A549 (cell line): ENCODE results near the gene THADA. TPM values are rescaled to one million over a fixed set of nuclear protein-coding genes. Genes with fewer than 3 reads are reported as not detected.
A peak's percentile ranks its signal among the peaks of the same experiment; 100 is the strongest.
"Not testable (repeated sequence)": the region's sequence is repeated elsewhere in the genome, so short reads cannot be mapped to it uniquely, and the experiment has no call there.

Source experiments
- ATAC-seq, 2 experiments: fragments of 200-7000 bp in 1 of 2; fragments of >200 bp in 1 of 2; cut with Nextera tagmentation in 1 of 2; cut with Tn5 transposase in 1 of 2; 3 replicates each; pipeline versions ENCODE4 v1.8.0 to v1.9.1; 2018 to 2020; ENCODE audit warnings: mild to moderate bottlenecking in 1 of 2, moderate library complexity in 1 of 2
- CTCF ChIA-PET: fragments of 300-600 bp; sonication (Branson Sonifier 250); formaldehyde crosslinking; extraction: SDS; loops from one replicate; lab custom pipeline; 2021; ENCODE audit warnings: antibody characterized with exemption, inconsistent platforms; lab: Yijun Ruan, JAX
- POLR2A ChIA-PET: fragments of 350-600 bp; formaldehyde crosslinking; extraction: SDS; loops from one replicate; lab custom pipeline; 2021; ENCODE audit warnings: antibody characterized with exemption, inconsistent platforms; lab: Yijun Ruan, JAX
- DNase-seq, 2 experiments: peaks; one replicate each; pipeline versions ENCODE4 v3.0.0 to v3.0.0-alpha.2; 2011 to 2016; ENCODE audit warnings: low read depth in 1 of 2, low spot score in 1 of 2
- FAIRE-seq: peaks from 2 replicates; lab custom pipeline; 2011; peaks lifted over from hg19 to GRCh38; lab: Jason Lieb, UNC
- H3K27ac ChIP-seq, 2 experiments: fragments of >200 bp; sonication (Bioruptor Twin); formaldehyde crosslinking; 3 replicates each; pipeline ENCODE4 v1.5.1; 2016 to 2017
- H3K4me1 ChIP-seq: fragments of >200 bp; sonication (Bioruptor Twin); formaldehyde crosslinking; 3 replicates; pipeline ENCODE4 v1.6.1; 2016
- H3K4me2 ChIP-seq: fragments of >200 bp; sonication (Bioruptor Twin); formaldehyde crosslinking; 3 replicates; pipeline ENCODE4 v1.6.1; 2016
- H3K4me3 ChIP-seq: fragments of >200 bp; sonication (Bioruptor Twin); formaldehyde crosslinking; 3 replicates; pipeline ENCODE4 v1.5.1; 2016
- H3K9me3 ChIP-seq: fragments of >200 bp; sonication (Bioruptor Twin); formaldehyde crosslinking; 3 replicates; pipeline ENCODE4 v1.6.1; 2016
- CHD2 ChIP-seq: fragments of 150-350 bp; IDR thresholded peaks from 2 replicates; pipeline ENCODE4 v1.6.1; 2014; ENCODE audit warnings: low read length; ENCODE audit not compliant: partially characterized antibody
- EHF ChIP-seq: fragments of 250-450 bp; sonication (Bioruptor Pico); IDR thresholded peaks from 2 replicates; pipeline ENCODE4 v1.5.0; 2020; ENCODE audit warnings: mild to moderate bottlenecking
- FOSB ChIP-seq: fragments of 250-450 bp; sonication (Bioruptor Pico); IDR thresholded peaks from 2 replicates; pipeline ENCODE4 v1.5.0; 2020; ENCODE audit warnings: mild to moderate bottlenecking, moderate library complexity
- JUN ChIP-seq, 2 experiments: fragments of >200 bp; sonication (Bioruptor Twin); formaldehyde crosslinking; IDR thresholded peaks; 2 replicates in 1 of 2; 3 replicates in 1 of 2; pipeline ENCODE4 v1.6.1; 2016 to 2017
- RAD21 ChIP-seq, 2 experiments: fragments of >200 bp in 1 of 2; sonication (Bioruptor Twin) in 1 of 2; formaldehyde crosslinking in 1 of 2; IDR thresholded peaks in 1 of 2; conservative IDR thresholded peaks in 1 of 2; 2 replicates in 1 of 2; 3 replicates in 1 of 2; pipeline ENCODE4 v1.6.1; 2012 to 2018; ENCODE audit warnings: inconsistent platforms in 1 of 2
- SMC3 ChIP-seq: fragments of >200 bp; sonication (Bioruptor Twin); formaldehyde crosslinking; IDR thresholded peaks from 3 replicates; pipeline ENCODE4 v1.6.1; 2018; ENCODE audit warnings: inconsistent platforms
- TP53 ChIP-seq: fragments of 250-450 bp; sonication (Bioruptor Pico); IDR thresholded peaks from 2 replicates; pipeline ENCODE4 v1.5.0; 2021; ENCODE audit warnings: mild to moderate bottlenecking, moderate library complexity
- WGBS: methylation state at CpG from one replicate; pipeline ENCODE4 v1.1.6; 2017; ENCODE audit errors: missing lambda C conversion rate; 5-methylcytosine and 5-hydroxymethylcytosine counted together
- polyA plus RNA-seq, 4 experiments: library from polyadenylated mRNA; depleted of rRNA in 3 of 4; stranded (reverse); fragments of >200 nt; fragmentation: RNase III in 1 of 4; extraction: RNeasy Plus Mini Kit Qiagen cat#74134 plus additional on column Dnase treatment in 1 of 4; gene quantifications; 2 replicates in 3 of 4; 3 replicates in 1 of 4; pipeline ENCODE4 v1.2.3, GENCODE V29; 2011 to 2017
- TF ChIP-seq, protein P1 (sequence below): fragments of >200 bp; sonication (Bioruptor Twin); formaldehyde crosslinking; IDR thresholded peaks from 3 replicates; pipeline ENCODE4 v1.5.1; 2016
- TF ChIP-seq, protein P2 (sequence below): fragments of 250-450 bp; sonication (Bioruptor Pico); IDR thresholded peaks from 2 replicates; pipeline ENCODE4 v1.5.0; 2021; ENCODE audit warnings: mild to moderate bottlenecking, moderate library complexity, borderline replicate concordance
- TF ChIP-seq, protein P3 (sequence below): fragments of >200 bp; sonication (Bioruptor Twin); formaldehyde crosslinking; IDR thresholded peaks from 2 replicates; pipeline ENCODE4 v1.6.1; 2016
- TF ChIP-seq, protein P4 (sequence below): IDR thresholded peaks from 2 replicates; pipeline ENCODE4 v1.6.1; 2012; ENCODE audit warnings: low read depth, borderline replicate concordance

The THADA gene
- polyA plus RNA-seq, 2 of the 4 experiments (the other 2 are of a cell fraction) = 21.8 to 37.9 TPM

DNA sequence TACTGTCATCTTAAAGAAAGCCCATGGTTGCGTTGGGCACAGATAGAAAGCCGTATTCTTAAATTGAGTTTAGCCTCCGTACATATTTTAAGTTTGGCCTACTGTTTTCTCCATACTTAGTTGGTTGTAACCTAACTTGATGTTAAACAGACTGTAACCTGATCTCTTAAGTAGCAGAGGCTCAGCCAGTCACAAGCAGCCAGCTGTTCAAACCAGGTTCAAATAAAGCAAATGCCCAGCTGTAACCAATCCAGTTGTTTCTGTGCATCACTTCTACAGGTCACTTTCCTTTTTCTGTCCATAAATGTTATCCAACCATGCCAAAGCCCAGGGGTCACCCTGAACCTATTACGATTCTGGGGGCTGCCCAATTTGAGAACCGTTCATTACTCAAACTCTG lies 10.0 kb upstream of the THADA start:
- DNase-seq (no peak), FAIRE-seq (no peak), ATAC-seq (no peak)
- ChIA-PET CTCF (interaction anchor here (0.5 to 3.8 kb wide), 19 partner anchors 9 to 778 kb away, joined by 3 to 25 read pairs (median 4); partner anchors contain the start of genes DYNC2LI1, PLEKHH2 and THADA), POLR2A (interaction anchor here (0.6 to 2.3 kb wide), 2 partner anchors 9 to 372 kb away, joined by 4 to 39 read pairs; partner anchors contain the start of gene THADA)
- Histone ChIP-seq H3K4me1 (no peaks in the 10 kb centered on the region), H3K27ac (no peak overlapping the region), H3K9me3 (no peaks in the 10 kb centered on the region), H3K4me3 (no peak overlapping the region), H3K4me2 (no peak overlapping the region)
- 80% methylated on average over 5 of the region's 5 CpGs for WGBS
- no peak for TF ChIP-seq EHF (CRISPR knock-in tag)
- no peak for TF ChIP-seq CHD2
- TF ChIP-seq, protein P1, sequence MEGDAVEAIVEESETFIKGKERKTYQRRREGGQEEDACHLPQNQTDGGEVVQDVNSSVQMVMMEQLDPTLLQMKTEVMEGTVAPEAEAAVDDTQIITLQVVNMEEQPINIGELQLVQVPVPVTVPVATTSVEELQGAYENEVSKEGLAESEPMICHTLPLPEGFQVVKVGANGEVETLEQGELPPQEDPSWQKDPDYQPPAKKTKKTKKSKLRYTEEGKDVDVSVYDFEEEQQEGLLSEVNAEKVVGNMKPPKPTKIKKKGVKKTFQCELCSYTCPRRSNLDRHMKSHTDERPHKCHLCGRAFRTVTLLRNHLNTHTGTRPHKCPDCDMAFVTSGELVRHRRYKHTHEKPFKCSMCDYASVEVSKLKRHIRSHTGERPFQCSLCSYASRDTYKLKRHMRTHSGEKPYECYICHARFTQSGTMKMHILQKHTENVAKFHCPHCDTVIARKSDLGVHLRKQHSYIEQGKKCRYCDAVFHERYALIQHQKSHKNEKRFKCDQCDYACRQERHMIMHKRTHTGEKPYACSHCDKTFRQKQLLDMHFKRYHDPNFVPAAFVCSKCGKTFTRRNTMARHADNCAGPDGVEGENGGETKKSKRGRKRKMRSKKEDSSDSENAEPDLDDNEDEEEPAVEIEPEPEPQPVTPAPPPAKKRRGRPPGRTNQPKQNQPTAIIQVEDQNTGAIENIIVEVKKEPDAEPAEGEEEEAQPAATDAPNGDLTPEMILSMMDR = no peak

DNA sequence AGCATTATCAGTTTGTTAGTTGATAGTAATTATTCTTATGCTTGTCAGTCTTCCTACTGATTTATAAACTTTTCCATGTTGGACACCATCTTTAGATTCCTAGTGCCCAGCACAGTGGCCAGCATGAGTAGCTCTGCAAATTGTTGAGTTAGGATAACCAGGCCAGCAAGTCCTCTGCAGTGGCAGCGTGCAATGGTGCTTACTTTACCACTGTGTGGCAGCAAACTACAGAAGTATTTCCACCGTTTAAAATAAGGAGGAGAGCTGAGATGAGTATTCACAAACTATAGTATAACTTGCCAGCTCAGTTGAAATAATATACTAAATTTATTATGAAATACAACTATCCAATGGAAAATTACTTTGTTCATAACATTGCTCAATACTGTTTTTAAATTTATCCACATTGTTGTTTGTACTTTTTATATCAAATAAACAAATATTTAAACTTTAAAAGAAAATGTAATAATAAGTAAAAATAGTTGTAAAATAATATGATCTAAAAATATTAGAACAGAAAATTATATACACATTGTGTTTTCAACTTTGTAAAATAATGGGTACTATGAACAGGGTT lies 9.3 kb upstream of the THADA start:
- Histone ChIP-seq H3K4me3 (no peak overlapping the region), H3K9me3 (no peaks in the 10 kb centered on the region), H3K4me2 (no peak overlapping the region), H3K27ac (no peak overlapping the region), H3K4me1 (no peaks in the 10 kb centered on the region)
- ChIA-PET CTCF (interaction anchor here (0.6 to 3.8 kb wide), 29 partner anchors 9 to 777 kb away, joined by 3 to 25 read pairs (median 4); partner anchors contain the start of genes DYNC2LI1, PLEKHH2 and THADA), POLR2A (interaction anchor here (1.0 to 2.3 kb wide), 2 partner anchors 9 to 293 kb away, joined by 3 to 39 read pairs; partner anchors contain the start of gene THADA)
- DNase-seq (peak; percentile 69 to 79), FAIRE-seq (no peak), ATAC-seq (peak; percentile 93 to 95)
- TF ChIP-seq SMC3 (peak; percentile 44; the same call in 2 of the 3 replicates), TP53 (0 out of 2 replicates have a peak, but pooled peaks have one; percentile 43), RAD21 (conservative IDR thresholded peaks at IDR 0.05 in 1 of 2, IDR thresholded peaks at IDR 0.05 in 1 of 2) (peak; percentile 66 to 69; a peak in 4 of 5 replicates), JUN (IDR thresholded peaks at IDR 0.05) (no peak)
- TF ChIP-seq, protein P1 = peak; percentile 78
- TF ChIP-seq, protein P2, sequence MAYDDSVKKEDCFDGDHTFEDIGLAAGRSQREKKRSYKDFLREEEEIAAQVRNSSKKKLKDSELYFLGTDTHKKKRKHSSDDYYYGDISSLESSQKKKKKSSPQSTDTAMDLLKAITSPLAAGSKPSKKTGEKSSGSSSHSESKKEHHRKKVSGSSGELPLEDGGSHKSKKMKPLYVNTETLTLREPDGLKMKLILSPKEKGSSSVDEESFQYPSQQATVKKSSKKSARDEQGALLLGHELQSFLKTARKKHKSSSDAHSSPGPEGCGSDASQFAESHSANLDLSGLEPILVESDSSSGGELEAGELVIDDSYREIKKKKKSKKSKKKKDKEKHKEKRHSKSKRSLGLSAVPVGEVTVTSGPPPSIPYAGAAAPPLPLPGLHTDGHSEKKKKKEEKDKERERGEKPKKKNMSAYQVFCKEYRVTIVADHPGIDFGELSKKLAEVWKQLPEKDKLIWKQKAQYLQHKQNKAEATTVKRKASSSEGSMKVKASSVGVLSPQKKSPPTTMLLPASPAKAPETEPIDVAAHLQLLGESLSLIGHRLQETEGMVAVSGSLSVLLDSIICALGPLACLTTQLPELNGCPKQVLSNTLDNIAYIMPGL = no peak
- WGBS = 9% methylated on average over 2 of the region's 2 CpGs

DNA sequence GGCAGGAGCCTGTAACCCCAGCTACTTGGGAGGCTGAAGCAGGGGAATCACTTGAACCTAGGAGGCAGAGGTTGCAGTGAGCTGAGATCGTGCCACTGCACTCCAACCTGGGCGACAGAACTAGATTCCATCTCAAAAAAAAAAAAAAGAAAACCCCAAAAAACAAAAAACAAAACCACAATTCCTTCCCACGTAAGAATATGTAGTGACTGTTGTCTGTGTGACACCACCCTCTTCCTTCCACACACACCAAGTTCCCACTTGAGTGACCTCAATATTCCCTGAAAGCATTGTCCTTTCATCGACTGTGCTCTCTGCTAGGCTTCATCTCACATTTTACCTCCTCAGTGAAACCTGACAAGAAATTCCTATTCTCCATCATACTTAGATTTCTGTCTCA lies 8.8 kb upstream of the THADA start:
- no peaks in the 10 kb centered on the region for H3K9me3 ChIP-seq
- POLR2A ChIA-PET = interaction anchor here (1.0 to 2.3 kb wide), 2 partner anchors 8 to 294 kb away, joined by 3 to 39 read pairs; partner anchors contain the start of gene THADA
- ATAC-seq (no peak; a peak in 1 of 6 replicates), FAIRE-seq (no peak), DNase-seq (no peak)
- CTCF ChIA-PET = interaction anchor here (1.0 to 3.8 kb wide), 16 partner anchors 8 to 776 kb away, joined by 3 to 25 read pairs (median 4); partner anchors contain the start of genes DYNC2LI1, PLEKHH2 and THADA
- WGBS = 30% methylated on average over 4 of the region's 4 CpGs
- H3K4me1 ChIP-seq = no peaks in the 10 kb centered on the region
- no peak for TF ChIP-seq FOSB (CRISPR knock-in tag)
- TF ChIP-seq, protein P3, sequence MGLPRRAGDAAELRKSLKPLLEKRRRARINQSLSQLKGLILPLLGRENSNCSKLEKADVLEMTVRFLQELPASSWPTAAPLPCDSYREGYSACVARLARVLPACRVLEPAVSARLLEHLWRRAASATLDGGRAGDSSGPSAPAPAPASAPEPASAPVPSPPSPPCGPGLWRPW = no peak
- TF ChIP-seq, protein P4, sequence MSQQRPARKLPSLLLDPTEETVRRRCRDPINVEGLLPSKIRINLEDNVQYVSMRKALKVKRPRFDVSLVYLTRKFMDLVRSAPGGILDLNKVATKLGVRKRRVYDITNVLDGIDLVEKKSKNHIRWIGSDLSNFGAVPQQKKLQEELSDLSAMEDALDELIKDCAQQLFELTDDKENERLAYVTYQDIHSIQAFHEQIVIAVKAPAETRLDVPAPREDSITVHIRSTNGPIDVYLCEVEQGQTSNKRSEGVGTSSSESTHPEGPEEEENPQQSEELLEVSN = no peak
- no peak overlapping the region for H3K4me3 ChIP-seq
- no peak overlapping the region for H3K4me2 ChIP-seq
- H3K27ac ChIP-seq = no peak overlapping the region

DNA sequence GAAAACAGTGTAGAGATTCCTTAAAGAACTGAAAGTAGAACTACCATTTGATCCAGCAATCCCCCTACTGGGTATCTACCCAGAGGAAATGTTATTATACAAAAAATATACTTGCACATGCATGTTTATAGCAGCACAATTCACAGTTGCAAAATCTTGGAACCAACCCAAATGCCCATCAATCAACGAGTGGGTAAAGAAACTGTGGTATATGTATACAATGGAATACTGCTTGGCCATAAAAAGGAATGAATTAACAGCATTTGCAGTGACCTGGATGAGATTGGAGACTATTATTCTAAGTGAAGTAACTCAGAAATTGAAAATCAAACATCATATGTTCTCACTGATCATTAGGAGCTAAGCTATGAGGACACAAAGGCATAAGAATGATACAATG lies 4.8 kb upstream of the THADA start:
- H3K9me3 ChIP-seq, POLR2A ChIA-PET, H3K27ac ChIP-seq, ATAC-seq, H3K4me3 ChIP-seq, H3K4me2 ChIP-seq, DNase-seq, H3K4me1 ChIP-seq, FAIRE-seq: not testable (repeated sequence)
- CTCF ChIA-PET = interaction anchor here (6.7 kb wide), 1 partner anchor 11 kb away, joined by 107 read pairs; no protein-coding TSS in a partner anchor
- WGBS = 8% methylated on average over 1 of the region's 1 CpG
